ACC112 (cell line): ENCODE measurements around the gene ARTN.

ENCODE experiments used
- H2AFZ ChIP-seq: fragments of 200-600 bp; sonication (generic); one replicate; pipeline ENCODE4 v1.6.0; 2017; ENCODE audit warnings: antibody characterized with exemption, low read length; ENCODE audit not compliant: unreplicated experiment
- H3K27ac ChIP-seq: fragments of 200-600 bp; sonication (generic); 2 replicates; pipeline ENCODE4 v1.5.1; 2014; ENCODE audit warnings: low read depth, mild to moderate bottlenecking, antibody characterized with exemption, low read length, moderate library complexity
- H3K27me3 ChIP-seq: fragments of 200-600 bp; sonication (generic); 2 replicates; pipeline ENCODE4 v1.6.1; 2014; ENCODE audit warnings: mild to moderate bottlenecking, antibody characterized with exemption, low read length, moderate library complexity, mixed read lengths; ENCODE audit not compliant: insufficient read depth
- H3K36me3 ChIP-seq: fragments of 200-600 bp; sonication (generic); 2 replicates; pipeline ENCODE4 v1.6.1; 2016; ENCODE audit warnings: mild to moderate bottlenecking, antibody characterized with exemption, low read length, moderate library complexity, mixed read lengths; ENCODE audit not compliant: insufficient read depth
- H3K4me1 ChIP-seq: fragments of 200-600 bp; sonication (generic); one replicate; pipeline ENCODE4 v1.6.1; 2016; ENCODE audit warnings: low read length, mixed read lengths; ENCODE audit not compliant: insufficient read depth, unreplicated experiment, control insufficient read depth
- H3K4me3 ChIP-seq: fragments of 200-600 bp; sonication (generic); 2 replicates; pipeline ENCODE4 v1.5.1; 2014; ENCODE audit warnings: mild to moderate bottlenecking, low read depth, low read length
- H3K79me2 ChIP-seq: fragments of 200-600 bp; sonication (generic); one replicate; pipeline ENCODE4 v1.6.0; 2016; ENCODE audit warnings: low read length; ENCODE audit not compliant: control insufficient read depth, unreplicated experiment, insufficient read depth

Gene ARTN

DNA sequence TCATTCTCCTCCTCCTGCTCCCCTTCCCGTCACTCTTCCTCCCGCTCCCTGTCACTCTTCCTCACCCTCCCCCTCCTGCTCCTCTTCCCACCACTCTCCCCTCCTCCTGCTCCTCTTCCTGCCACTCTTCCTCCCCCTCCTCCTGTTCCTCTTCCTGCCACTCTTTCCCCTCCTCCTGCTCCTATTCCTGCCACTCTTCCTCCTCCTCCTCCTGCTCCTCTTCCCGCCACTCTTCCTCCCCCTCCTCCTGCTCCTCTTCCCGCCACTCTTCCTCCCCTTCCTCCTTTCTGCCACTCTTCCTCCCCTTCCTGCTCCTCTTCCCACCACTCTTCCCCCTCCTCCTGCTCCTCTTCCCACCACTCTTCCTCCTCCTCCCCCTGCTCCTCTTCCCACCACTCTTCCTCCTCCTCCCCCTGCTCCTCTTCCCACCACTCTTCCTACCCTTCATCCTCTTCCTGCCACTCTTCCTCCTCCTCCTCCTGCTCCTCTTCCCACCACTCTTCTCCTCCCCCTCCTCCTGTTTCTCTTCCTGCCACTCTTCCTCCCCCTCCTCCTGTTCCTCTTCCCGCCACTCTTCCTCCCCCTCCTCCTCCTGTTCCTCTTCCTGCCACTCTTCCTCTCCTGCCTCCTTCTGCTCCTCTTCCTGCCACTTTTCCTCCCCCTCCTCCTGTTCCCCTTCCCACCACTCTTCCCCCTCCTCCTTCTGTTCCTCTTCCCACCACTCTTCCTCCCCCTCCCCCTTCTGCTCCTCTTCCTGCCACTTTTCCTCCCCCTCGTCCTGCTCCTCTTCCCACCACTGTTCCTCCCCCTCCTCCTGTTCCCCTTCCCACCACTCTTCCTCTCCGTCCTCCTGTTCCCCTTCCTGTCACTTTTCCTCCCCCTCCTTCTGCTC, 28.7 kb upstream of the ARTN start:
- H3K36me3 ChIP-seq: no peaks in the 10 kb centered on the region
- no peaks in the 10 kb centered on the region for H3K79me2 ChIP-seq
- H3K27me3 ChIP-seq: no peaks in the 10 kb centered on the region
- H2AFZ ChIP-seq: no peak overlapping the region
- no peaks in the 10 kb centered on the region for H3K4me1 ChIP-seq
- no peak overlapping the region for H3K4me3 ChIP-seq
- H3K27ac ChIP-seq: no peak overlapping the region

DNA sequence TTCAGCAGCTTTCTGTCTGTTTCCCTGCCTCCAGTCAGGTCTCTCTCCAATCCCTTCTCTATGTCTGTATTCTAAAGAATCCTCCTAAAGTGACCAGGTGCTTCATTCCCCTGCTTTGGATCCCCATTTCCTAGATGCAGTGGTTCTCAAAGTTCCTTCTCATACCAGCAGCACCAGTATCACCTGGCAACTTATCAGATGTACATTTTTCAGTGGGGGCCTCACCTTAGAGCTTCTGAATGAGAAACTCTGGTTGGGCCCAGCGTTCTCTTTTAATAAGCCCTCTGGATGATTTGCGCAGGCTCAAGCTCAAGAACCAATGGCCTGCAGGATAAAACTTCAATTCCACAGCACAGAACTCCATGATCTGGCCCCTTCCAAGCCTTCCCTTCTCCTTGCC, 25.4 kb upstream of the ARTN start:
- Histone ChIP-seq H3K36me3 (no peaks in the 10 kb centered on the region), H3K4me3 (no peak overlapping the region), H3K4me1 (no peaks in the 10 kb centered on the region), H3K27me3 (no peaks in the 10 kb centered on the region), H3K27ac (no peak overlapping the region), H2AFZ (no peak overlapping the region), H3K79me2 (no peaks in the 10 kb centered on the region)

DNA sequence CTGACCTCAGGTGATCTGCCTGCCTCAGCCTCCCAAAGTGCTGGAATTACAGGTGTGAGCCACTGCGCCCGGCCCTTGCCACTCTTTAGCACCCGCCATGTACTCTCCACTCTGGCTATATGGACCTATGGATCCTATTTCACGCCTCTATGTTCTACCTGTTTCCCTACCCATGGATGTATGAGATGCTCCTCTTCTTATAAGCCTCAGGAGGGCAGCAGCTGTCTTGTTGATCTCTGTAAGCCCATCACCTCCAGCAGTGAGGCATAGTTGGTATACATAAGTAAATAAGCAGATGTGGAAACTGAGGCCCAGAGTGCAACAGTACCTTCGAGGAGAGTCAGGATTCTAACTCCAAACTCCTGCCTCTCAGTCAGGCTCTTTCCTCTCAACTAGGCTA, 24.7 kb upstream of the ARTN start:
- Histone ChIP-seq H3K27ac (no peak overlapping the region), H2AFZ (no peak overlapping the region), H3K79me2 (no peaks in the 10 kb centered on the region), H3K27me3 (no peaks in the 10 kb centered on the region), H3K4me1 (no peaks in the 10 kb centered on the region), H3K36me3 (no peaks in the 10 kb centered on the region), H3K4me3 (no peak overlapping the region)

DNA sequence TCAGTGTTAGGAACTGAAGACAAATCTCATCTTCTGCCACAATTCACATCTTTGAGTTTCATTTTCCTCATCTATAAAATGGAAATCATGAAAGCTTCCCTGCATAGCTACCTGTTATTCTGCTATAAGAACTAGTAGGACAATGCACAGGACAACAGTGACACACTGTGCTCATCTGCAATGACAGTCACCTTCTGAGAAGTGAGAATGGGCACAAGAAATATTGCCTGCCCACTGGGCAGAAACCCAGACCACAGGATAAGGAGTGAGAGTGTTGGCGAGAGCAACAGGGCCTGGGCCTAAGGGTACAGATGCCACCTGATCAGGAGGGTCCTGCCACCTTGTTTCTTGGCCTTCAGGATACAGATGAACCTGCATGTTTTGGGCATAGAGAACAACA, 23.3 kb upstream of the ARTN start:
- H3K27me3 ChIP-seq: no peaks in the 10 kb centered on the region
- no peaks in the 10 kb centered on the region for H3K79me2 ChIP-seq
- no peak overlapping the region for H3K27ac ChIP-seq
- H2AFZ ChIP-seq: no peak overlapping the region
- H3K4me1 ChIP-seq: no peaks in the 10 kb centered on the region
- no peak overlapping the region for H3K4me3 ChIP-seq
- H3K36me3 ChIP-seq: no peaks in the 10 kb centered on the region

DNA sequence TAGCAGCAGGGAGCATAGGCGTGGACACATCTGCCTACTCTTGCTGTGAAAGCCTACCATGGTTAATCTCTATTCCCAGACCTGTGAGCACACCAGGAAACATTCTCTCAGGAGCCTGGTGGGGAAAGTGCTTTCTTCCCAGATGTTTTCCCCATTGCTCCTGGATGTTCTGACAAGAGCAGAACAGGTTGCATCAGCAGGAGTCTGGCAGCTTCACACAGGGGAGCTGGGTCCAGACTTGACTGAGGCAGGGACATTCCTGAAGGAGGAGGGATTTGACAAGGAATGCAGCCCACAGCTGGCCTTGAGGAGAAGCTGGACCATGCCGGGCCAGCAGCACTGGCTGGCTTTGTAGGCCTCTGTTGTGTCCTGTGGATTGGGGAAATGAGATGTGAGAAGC, 21.0 kb upstream of the ARTN start:
- H3K4me1 ChIP-seq: no peaks in the 10 kb centered on the region
- H3K27me3 ChIP-seq: no peaks in the 10 kb centered on the region
- H3K27ac ChIP-seq: no peak overlapping the region
- H3K4me3 ChIP-seq: no peak overlapping the region
- no peak overlapping the region for H2AFZ ChIP-seq
- no peaks in the 10 kb centered on the region for H3K36me3 ChIP-seq
- H3K79me2 ChIP-seq: no peaks in the 10 kb centered on the region

DNA sequence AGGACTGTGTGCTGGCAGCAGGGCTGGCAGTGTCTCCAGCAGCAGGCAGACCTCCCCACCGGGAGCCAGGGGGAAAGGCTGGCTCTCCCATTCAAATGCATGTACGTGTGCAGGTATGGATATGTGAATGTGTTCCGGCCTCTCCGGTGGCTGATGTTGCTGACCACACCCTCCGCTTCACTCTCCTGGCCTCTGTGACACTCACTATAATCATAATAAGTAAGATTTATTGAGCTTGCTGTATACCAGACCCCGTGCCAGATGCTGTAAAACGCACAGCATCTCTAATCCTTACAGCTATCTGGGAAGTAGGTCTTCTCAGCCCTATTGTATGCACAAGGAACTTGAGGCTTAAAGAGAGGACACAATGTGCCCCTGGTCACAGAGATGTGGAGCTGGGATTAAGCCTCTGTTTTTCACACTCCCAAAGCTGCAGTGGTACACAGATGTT, 20.5 kb upstream of the ARTN start:
- Histone ChIP-seq H3K36me3 (no peaks in the 10 kb centered on the region), H3K27ac (no peak overlapping the region), H3K79me2 (no peaks in the 10 kb centered on the region), H3K27me3 (no peaks in the 10 kb centered on the region), H3K4me1 (no peaks in the 10 kb centered on the region), H2AFZ (no peak overlapping the region), H3K4me3 (no peak overlapping the region)

DNA sequence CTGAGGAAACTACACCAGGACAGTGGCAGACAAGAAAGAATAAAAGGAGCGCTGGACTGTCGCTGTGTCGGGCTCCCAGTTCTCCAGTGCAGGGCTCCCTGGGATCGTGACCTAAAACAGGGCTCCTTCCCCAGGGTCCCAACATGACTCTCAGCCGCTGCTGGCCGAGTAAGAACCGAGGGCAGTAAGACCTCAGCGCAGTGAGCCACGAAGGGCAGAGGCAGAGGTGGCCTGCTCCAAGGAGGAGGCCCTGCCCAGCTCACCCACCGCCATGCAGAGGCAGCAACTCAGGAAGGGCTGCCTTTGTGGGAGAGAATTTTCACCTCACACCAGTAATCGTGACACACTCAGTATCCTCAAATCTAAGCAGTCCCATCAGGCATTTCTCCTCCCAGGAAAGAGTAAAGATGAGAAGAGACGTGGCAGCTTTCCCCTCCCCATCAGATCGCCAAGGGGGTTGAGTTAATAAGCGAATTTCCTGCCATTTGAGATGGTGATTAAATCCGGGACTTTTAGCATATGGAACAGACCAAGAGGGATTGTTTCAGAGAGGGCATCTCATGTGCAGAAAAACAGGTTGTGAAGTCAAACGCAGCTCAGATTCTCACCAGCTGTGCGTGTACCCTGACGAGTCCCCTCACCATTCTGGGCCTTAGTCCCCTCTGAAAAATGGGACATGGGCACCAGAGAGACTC, 19.8 kb upstream of the ARTN start:
- H3K4me1 ChIP-seq: no peaks in the 10 kb centered on the region
- no peak overlapping the region for H3K4me3 ChIP-seq
- no peak overlapping the region for H2AFZ ChIP-seq
- no peaks in the 10 kb centered on the region for H3K36me3 ChIP-seq
- no peaks in the 10 kb centered on the region for H3K79me2 ChIP-seq
- no peak overlapping the region for H3K27ac ChIP-seq
- no peaks in the 10 kb centered on the region for H3K27me3 ChIP-seq

DNA sequence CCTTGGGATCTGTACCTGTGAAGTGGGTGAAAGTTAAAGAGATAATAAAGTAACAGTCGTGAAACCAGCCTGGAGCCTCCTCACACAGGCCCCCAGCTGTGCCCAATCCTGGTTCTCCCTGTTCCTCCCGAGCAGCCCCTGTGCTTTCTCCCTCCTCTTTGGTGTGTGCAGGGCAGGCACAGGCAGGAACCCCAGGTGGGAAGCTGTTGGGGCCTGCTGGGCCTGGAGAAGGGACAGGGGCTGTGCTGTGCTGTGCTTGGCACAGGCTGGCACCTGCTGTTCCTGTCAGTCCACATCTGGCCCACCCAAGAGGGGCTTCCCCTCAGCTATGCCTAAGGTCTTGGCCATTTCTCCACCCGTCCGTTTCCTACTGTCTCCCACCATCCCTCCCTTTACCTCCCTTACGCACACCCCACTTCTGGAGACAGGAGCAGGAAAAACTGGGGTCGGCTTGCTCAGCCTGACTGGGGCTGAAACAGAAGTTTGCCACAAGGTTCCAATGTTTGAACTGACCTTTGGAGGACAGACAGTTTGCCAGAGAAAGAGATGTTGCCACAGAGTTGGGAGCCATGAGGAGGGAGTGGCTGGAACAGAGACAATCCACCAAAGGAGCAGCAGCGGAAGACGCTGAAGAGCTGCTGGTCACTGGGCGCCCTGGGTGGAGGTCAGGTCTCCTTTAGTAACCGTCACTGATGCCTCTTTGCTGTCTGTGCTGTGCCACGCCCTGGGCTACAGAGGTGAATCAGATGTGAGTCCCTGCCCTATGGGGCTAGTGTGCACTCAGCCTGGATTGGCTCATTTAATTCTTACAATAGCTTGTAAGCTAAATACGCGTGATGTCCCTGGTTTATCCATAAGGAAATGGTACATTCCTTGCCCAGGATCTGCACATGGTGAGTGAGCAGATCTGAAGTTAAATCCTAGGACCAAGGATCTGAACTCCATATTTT, 18.8 kb upstream of the ARTN start:
- Histone ChIP-seq H3K4me1 (no peaks in the 10 kb centered on the region), H3K27ac (no peak overlapping the region), H2AFZ (no peak overlapping the region), H3K4me3 (no peak overlapping the region), H3K79me2 (no peaks in the 10 kb centered on the region), H3K27me3 (no peaks in the 10 kb centered on the region), H3K36me3 (no peaks in the 10 kb centered on the region)

DNA sequence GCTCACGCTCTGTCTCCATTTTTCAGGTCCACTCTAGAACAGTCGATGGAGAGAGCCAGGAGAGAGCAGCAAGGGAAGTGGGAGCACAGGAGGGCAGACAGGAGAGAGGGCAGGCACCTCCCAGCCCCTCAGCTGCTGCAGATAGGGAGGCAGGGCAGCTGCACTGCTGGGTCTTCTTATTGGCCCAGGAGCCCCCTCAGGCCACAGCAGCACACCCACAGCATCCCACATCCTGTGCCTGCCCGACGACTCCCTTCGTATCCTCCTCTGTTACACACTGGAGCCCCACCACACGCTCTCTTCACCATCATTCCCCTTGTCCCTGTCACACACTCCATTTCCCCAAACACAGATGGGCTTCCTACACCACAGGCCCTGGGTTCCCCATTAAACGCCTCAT, 13.7 kb upstream of the ARTN start:
- H3K4me3 ChIP-seq: no peak overlapping the region
- no peak overlapping the region for H2AFZ ChIP-seq
- no peak overlapping the region for H3K27ac ChIP-seq
- H3K27me3 ChIP-seq: no peaks in the 10 kb centered on the region
- H3K36me3 ChIP-seq: no peaks in the 10 kb centered on the region
- H3K79me2 ChIP-seq: no peaks in the 10 kb centered on the region
- H3K4me1 ChIP-seq: peaks cover 11% of the 10 kb centered on the region

DNA sequence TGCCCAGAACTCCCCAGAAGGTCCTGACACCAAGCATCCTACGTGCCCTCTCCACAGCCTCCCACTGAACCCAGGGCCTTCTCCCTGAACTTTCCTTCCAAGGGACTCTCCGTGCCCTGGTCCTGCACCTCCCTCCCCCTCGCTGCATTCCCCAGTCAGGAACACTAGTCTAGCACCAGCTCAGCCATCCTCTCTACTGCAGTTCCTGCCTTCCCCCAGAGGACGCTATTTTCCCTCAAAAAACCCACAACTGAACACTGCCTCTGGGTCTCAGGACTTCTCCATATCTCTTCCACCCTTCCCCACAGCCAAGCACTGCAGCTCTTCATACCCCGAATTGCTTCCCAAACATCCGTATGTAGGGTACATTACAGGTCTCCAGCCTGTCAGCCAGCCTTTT, 12.6 kb upstream of the ARTN start:
- H2AFZ ChIP-seq: no peak overlapping the region
- H3K27me3 ChIP-seq: no peaks in the 10 kb centered on the region
- H3K4me3 ChIP-seq: no peak overlapping the region
- H3K36me3 ChIP-seq: peaks cover 5% of the 10 kb centered on the region; the same call in 1 of the 2 replicates
- H3K27ac ChIP-seq: peak overlapping the region; percentile 61; the same call in 1 of the 2 replicates
- peaks cover 11% of the 10 kb centered on the region for H3K4me1 ChIP-seq
- no peaks in the 10 kb centered on the region for H3K79me2 ChIP-seq
